MG63 (cell line): ENCODE results near the gene NTNG2. TPM values are rescaled to one million over a fixed set of nuclear protein-coding genes. Genes with fewer than 3 reads are reported as not detected.

ENCODE experiments used
- DNase-seq: peaks from one replicate; pipeline ENCODE4 v3.0.0-alpha.2; 2020
- H3K27me3 ChIP-seq: fragments of 250-450 bp; sonication (Bioruptor Pico); 2 replicates; pipeline ENCODE4 v1.5.1; 2020; ENCODE audit warnings: mild to moderate bottlenecking, moderate library complexity
- H3K36me3 ChIP-seq: fragments of 250-450 bp; sonication (Bioruptor Pico); 2 replicates; pipeline ENCODE4 v1.5.1; 2020; ENCODE audit warnings: mild to moderate bottlenecking, moderate library complexity
- H3K4me3 ChIP-seq: fragments of 250-450 bp; sonication (Bioruptor Pico); 2 replicates; pipeline ENCODE4 v1.5.1; 2020; ENCODE audit warnings: mild to moderate bottlenecking, moderate library complexity
- H3K9me3 ChIP-seq: fragments of 250-450 bp; sonication (Bioruptor Pico); 2 replicates; pipeline ENCODE4 v1.5.1; 2020; ENCODE audit warnings: mild to moderate bottlenecking, moderate library complexity
- total RNA-seq: library from RNA; depleted of rRNA; stranded (reverse); fragments of >200 nt; shearing (Covaris generic); gene quantifications from 2 replicates; pipeline ENCODE4 v1.2.3, GENCODE V29; 2014; ENCODE audit warnings: low replicate concordance

The NTNG2 gene
- total RNA-seq, 1 experiment from 2014 or later, result 0.10 TPM

DNA sequence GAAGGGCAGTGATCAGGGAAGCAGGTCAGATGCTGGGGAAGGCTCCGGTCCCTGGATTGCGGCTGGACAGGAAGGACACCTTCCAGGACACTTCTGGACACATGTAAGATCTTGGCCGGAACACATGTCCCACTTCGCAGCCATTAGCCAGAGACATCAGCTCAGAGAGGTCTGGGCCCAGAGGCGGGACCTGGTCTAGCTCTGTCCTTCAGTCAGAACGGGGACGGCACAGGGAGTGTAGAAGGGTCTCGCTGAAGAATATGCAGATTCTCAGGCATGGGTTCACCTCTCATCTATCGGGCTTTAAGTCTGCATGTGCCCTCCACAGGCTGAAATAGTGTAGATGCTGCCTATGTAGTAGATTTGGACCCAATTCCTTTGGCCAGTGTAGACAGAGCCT, 73.3 kb downstream of the NTNG2 start:
- Histone ChIP-seq H3K4me3 (no peak overlapping the region), H3K27me3 (no peaks in the 10 kb centered on the region), H3K36me3 (no peaks in the 10 kb centered on the region), H3K9me3 (no peaks in the 10 kb centered on the region)
- DNase-seq, result no peak

DNA sequence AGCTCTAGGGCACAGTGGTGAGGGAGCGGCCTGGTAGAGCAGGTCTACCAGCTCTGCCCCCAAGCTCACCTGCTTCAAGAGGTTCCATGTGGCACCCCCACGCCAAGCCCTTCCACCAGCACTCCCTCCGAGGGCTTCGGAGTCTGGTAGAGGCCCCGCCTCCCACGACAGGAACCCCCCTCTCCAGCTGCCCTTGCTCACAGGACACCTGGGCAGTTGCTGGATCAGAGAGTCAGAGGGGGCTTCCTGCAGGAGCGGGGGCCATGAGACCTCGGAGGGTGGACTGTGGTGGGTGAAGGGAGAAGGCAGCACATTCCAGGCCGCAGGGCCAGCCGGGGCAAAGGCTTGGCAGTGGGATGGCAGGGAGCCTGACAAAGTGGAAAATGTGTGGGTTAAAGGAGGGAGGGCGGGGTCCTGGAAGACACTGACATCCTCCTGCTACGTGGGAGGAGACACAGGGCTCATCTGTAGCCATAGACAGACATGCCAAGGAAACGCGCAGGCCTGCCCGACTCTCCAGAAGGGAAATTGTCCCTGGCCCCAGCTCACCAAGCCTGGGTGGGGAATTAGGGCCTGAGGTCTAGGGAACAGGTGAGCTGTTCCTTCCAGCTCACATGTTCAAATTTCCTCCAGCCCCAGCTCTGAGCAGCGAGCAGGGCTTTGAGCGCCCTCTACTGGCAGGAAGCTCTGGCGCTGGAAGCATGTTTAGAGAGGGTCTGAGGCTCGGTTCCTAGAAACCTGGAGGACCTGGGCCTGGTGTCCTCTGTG, 74.2 kb downstream of the NTNG2 start:
- H3K27me3 ChIP-seq, result no peaks in the 10 kb centered on the region
- H3K9me3 ChIP-seq, result no peaks in the 10 kb centered on the region
- DNase-seq, result peak; percentile 56
- no peaks in the 10 kb centered on the region for H3K36me3 ChIP-seq
- H3K4me3 ChIP-seq, result no peak overlapping the region

DNA sequence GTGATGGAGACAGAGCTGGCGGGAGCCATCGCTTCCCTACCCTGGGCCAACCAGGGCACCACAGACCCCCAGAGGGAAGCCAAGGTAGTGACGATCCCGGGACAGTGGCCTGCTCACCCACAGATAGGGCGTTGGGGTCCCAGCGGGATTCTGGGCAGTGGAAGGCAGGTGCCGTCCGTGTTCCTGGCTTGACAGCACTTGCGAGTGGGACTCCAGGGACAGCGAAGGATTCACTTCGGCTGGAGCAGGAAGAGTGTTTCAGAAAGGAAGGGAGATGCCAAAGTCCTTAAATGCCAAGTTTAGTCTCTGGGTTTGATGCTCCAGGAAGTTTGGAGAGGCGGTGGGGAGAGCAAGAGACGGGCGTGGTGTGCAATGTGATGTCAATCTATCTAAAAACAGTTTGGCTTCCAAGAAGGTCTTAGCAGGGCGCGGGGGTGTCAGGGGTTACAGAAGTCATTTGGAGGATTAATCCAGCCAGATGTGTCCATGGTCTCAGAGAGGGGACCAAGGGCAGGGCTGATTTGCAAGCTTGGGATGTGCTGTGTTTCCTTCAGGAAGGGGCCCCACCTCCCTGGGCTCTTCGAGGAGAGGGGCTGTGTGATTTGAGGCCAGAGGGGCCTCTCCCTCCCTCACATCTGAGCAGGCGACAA, 74.9 kb downstream of the NTNG2 start:
- H3K9me3 ChIP-seq, result no peaks in the 10 kb centered on the region
- no peak overlapping the region for H3K4me3 ChIP-seq
- DNase-seq, result no peak
- no peaks in the 10 kb centered on the region for H3K27me3 ChIP-seq
- H3K36me3 ChIP-seq, result no peaks in the 10 kb centered on the region

DNA sequence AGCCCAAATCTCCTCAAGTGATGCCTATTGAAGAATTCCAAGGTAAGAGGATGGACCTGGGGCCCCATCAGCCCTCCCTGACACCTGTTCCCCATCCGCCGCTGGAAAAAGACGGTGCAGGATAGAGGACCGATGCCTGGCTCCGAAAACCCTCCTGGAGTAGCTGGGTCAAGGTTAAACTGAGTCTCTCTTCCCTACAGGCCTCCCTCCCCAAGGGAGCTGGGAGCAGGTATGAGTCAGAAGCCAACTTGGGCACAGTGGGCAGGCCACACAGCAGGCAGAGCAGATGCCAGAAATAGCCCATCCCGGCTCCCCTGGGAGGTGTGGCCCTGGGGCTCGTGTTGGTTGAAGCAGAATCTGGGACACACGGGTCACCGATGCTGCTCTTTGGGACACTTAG, 75.6 kb downstream of the NTNG2 start:
- Histone ChIP-seq H3K9me3 (no peaks in the 10 kb centered on the region), H3K4me3 (no peak overlapping the region), H3K36me3 (no peaks in the 10 kb centered on the region), H3K27me3 (no peaks in the 10 kb centered on the region)
- DNase-seq, result no peak

DNA sequence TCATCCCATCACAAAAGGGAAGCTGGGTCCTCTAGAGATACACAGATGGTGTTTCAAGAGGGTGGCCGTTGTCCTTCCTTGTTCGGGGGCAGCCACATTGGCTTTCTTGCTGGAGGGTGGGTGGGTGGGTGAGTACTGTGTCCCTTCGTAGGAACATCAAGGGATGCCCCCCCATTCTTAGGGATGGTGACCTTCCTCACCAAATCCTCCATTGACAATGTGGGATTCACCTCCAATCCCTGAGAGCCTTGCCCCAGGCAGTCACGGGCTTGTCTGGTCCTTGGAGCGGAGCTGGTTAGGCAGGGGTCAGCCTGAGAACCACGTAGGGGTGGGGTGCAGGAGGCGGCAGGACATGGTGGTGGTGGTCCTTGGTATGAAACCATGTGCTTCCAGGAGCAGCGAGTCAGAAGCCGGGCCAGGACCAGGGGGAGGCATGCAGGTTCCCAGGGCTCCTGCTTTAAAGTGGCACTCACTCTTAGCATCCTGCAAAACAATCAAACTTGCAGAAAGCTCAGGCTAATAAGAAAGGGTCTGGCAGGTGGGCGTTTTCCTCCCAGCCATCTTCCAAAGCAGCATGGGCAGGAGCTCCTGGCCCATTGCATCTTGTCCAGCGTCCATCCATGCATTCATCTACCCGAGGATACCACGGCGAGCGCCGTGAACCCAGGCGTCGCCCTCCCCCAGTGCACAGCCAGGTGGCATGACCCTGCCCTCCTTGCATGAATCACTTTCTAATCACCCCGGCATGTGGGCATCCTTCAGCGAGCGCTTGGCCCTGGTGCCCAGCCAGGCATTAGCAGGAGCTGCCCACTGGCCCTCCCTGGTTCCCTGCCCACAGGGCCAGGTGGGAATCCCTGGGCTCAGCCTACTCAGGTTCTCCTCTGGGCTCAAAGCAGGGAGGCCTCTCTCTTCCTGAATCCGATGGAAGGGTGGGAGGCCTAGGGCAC, 76.4 kb downstream of the NTNG2 start:
- Histone ChIP-seq H3K9me3 (no peaks in the 10 kb centered on the region), H3K4me3 (no peak overlapping the region), H3K36me3 (no peaks in the 10 kb centered on the region), H3K27me3 (no peaks in the 10 kb centered on the region)
- no peak for DNase-seq

DNA sequence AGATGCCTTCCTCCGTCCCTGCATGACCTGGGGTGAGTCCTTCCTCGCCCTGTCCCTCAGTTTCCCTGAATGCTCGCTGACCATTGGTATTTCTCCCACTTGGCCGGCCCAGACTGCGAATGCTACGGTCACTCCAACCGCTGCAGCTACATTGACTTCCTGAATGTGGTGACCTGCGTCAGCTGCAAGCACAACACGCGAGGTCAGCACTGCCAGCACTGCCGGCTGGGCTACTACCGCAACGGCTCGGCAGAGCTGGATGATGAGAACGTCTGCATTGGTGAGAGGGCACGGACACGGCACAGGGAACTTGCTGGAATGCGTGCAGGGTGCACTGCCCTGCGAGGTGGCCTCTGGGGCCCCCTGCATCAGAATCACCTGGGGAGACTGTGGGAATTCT, 77.1 kb downstream of the NTNG2 start:
- DNase-seq, result no peak
- Histone ChIP-seq H3K36me3 (no peaks in the 10 kb centered on the region), H3K9me3 (no peaks in the 10 kb centered on the region), H3K27me3 (no peaks in the 10 kb centered on the region), H3K4me3 (no peak overlapping the region)

DNA sequence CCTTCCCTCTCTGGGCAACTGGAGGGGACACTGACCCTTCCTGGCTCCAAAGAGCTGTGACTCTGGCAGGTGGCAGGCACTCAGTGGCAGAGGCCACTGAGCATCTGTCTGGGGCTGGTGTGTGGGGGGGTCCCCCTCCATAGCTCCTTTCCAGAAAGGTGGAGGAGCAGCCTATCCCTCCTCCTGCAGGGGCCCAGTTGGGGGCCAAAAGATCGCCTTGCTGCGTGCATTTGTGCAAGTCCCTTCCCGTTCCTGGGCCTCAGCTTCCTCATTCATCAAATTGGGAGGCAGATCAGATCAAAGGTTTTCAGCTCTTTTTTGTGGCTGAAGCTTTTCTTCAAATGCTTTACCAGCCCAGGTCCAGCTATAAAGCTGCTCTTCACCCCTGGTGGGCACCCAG, 77.7 kb downstream of the NTNG2 start:
- no peaks in the 10 kb centered on the region for H3K27me3 ChIP-seq
- H3K36me3 ChIP-seq, result no peaks in the 10 kb centered on the region
- no peak overlapping the region for H3K4me3 ChIP-seq
- no peaks in the 10 kb centered on the region for H3K9me3 ChIP-seq
- no peak for DNase-seq

DNA sequence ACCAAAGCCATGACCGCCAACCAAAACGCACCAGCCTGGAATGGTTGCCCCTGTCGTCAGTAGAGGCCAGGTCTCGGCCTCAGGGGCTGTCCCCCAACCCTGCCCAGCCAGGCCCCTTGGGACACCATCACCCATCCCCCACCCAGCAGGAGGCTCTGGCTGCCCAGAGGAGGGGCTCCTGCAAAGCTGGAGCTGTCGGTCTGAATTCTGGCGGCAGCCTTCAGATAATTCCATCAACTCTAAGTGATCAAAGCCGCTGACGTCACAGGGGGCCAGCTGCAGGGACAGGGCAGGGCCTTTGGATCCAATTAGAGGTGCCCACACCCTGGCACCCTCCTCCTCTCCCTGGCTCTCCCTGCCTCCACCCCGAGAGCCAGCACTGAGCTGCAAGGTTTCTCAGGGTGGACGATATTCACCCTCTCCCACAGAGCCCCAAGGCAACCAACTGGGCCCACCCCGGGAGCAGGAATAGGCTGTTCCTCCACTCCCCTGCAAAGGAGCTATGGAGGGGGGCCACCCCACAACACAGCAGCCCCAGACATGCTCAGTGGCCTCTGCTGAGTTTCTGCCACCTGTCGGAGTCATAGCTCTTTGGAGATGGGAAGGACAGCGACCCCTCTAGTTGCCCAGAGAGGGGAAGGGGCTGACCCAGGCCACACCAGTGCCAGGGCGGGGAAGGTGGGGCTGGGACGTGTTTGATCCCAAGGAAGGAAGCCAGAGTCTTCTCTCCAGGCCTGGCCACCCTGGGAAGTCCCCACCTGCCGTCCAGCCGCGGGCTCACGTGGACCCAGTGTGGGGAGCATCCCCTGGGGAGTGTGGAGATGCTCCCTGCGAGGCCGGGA, 78.4 kb downstream of the NTNG2 start:
- Histone ChIP-seq H3K27me3 (no peaks in the 10 kb centered on the region), H3K4me3 (no peak overlapping the region), H3K9me3 (no peaks in the 10 kb centered on the region), H3K36me3 (no peaks in the 10 kb centered on the region)
- DNase-seq, result no peak

DNA sequence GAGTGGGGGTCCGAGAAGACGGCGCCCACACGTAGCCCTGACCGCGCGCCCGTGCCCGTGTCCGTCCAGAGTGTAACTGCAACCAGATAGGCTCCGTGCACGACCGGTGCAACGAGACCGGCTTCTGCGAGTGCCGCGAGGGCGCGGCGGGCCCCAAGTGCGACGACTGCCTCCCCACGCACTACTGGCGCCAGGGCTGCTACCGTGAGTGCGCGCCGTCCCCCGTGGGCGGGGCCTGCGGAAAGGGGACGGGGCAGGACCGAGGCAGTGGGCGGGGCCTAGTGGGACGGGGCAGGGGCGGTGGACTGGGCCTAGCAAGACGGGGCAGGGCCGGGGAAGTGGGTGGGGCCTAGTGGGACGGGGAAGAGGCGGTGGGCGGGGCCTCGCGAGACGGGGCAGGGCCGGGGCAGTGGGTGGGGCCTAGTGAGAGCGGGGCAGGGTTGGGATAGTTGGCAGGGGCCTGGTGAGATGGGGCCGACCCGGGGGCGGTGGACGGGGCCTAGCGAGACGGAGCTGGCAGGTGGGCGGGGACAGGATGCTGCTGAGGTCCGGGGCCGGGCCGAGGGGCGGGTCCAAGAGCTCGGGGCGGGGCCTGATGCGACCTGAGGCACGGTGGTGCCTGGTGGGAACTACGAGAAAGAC, 79.1 kb downstream of the NTNG2 start:
- no peaks in the 10 kb centered on the region for H3K9me3 ChIP-seq
- peak; percentile 92 for DNase-seq
- no peaks in the 10 kb centered on the region for H3K27me3 ChIP-seq
- no peaks in the 10 kb centered on the region for H3K36me3 ChIP-seq
- peak overlapping the region; percentile 48 for H3K4me3 ChIP-seq

DNA sequence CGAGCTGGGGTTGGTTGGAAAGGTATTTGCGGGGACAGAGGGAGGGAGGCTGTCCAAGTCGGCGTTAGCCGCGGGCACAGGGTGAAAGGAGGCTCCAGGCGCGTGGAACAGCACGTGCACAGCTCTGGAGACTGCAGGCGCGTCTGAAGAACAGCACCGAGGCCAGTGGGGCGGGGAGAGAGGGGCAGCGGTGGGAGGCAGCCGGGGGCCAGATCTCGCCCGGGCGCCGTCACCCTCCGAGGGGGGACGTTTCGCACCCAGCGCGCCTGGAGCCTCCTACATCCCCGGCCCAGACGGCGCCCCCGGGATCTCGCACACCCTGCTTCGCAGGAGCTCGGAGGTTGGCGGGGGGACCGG, 79.6 kb downstream of the NTNG2 start:
- no peaks in the 10 kb centered on the region for H3K27me3 ChIP-seq
- H3K4me3 ChIP-seq, result peak overlapping the region; percentile 48
- H3K36me3 ChIP-seq, result no peaks in the 10 kb centered on the region
- no peaks in the 10 kb centered on the region for H3K9me3 ChIP-seq
- no peak for DNase-seq

DNA sequence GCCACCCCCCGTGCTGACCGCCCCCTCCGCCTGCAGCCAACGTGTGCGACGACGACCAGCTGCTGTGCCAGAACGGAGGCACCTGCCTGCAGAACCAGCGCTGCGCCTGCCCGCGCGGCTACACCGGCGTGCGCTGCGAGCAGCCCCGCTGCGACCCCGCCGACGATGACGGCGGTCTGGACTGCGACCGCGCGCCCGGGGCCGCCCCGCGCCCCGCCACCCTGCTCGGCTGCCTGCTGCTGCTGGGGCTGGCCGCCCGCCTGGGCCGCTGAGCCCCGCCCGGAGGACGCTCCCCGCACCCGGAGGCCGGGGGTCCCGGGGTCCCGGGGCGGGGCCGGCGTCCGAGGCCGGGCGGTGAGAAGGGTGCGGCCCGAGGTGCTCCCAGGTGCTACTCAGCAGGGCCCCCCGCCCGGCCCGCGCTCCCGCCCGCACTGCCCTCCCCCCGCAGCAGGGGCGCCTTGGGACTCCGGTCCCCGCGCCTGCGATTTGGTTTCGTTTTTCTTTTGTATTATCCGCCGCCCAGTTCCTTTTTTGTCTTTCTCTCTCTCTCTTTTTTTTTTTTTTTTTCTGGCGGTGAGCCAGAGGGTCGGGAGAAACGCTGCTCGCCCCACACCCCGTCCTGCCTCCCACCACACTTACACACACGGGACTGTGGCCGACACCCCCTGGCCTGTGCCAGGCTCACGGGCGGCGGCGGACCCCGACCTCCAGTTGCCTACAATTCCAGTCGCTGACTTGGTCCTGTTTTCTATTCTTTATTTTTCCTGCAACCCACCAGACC, 80.2 kb downstream of the NTNG2 start:
- Histone ChIP-seq H3K9me3 (no peaks in the 10 kb centered on the region), H3K27me3 (no peaks in the 10 kb centered on the region), H3K36me3 (no peaks in the 10 kb centered on the region), H3K4me3 (peak overlapping the region; percentile 48)
- DNase-seq, result no peak

DNA sequence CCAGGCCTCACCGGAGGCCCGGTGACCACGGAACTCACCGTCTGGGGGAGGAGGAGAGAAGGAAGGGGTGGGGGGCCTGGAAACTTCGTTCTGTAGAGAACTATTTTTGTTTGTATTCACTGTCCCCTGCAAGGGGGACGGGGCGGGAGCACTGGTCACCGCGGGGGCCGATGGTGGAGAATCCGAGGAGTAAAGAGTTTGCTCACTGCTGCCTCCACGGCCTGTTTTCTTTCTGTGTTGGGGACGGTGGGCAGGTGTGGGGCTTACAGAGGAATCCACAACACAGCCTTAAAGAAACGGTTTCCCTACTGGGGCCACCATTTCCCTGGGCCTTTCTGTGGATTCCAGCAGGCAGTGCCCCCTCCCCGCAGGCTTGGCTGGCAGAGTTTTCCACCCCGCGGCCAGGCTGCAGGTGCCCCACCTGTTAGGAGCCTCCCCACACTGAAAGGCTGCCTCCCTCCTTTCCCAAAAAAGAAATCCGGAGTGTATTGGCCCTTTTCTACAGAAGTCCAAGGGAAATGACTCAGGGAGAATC, 80.8 kb downstream of the NTNG2 start:
- Histone ChIP-seq H3K36me3 (no peaks in the 10 kb centered on the region), H3K27me3 (no peaks in the 10 kb centered on the region), H3K4me3 (peak overlapping the region; percentile 28), H3K9me3 (no peaks in the 10 kb centered on the region)
- no peak for DNase-seq

DNA sequence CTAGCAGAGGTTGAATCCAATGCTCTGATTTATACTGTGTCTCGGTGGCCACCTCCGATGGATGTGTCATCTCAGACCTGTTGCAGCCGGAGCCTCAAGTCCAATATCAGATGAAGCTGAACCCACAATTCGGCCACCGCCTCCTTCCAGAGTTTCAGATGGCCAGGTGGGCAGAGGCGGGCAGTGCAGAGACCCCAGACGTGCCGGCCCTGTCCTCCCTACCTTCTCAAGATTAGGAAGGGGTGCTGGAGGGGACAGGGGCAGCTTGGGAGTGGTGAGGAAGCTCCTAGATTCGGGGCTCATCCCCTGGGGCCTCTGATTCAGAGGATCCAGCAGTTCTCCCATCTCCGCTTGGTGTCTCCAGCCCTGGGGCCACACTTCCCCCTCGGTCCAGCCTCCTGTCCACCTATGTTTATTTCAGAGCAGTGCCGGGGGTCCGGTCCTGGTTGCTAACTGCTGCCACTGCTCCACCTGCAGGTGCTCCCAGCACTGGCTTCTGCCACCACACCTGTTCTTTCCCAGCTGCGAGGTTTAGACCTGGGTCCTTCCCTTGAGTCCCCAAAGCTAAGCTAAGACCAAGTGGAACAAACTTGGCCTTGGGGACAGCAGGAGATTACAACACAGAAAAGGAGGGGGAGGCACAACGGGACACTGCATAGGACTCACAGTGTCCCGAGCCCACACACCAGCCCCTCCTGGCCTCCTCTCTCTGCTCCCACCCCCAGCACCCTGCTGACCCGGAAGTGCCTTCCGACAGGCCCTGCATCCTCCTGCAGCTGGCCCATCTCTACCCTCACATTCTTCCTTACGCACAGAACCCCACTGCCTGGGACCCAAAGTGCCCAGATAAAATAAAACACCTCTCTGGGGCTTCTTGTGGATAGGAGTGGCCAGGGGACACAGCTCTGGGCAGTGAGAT, 81.6 kb downstream of the NTNG2 start:
- Histone ChIP-seq H3K9me3 (no peaks in the 10 kb centered on the region), H3K27me3 (no peaks in the 10 kb centered on the region), H3K36me3 (no peaks in the 10 kb centered on the region), H3K4me3 (no peak overlapping the region)
- no peak for DNase-seq
